Suprapubic skin (tissue), 4 donors: Measurements from ENCODE around the gene TOR2A. TPM values are rescaled to one million over a fixed set of nuclear protein-coding genes. Genes with fewer than 3 reads are reported as not detected.

Experiments
- DNase-seq, 2 donors: peaks; one replicate each; pipeline ENCODE4 v3.0.0-alpha.2; 2019; ENCODE audit warnings: low spot score in 2 of 2
- H3K27ac ChIP-seq: fragments of 200-600 bp; sonication (generic); one replicate; pipeline ENCODE4 v1.5.1; 2019
- H3K27me3 ChIP-seq: fragments of 200-600 bp; sonication (generic); one replicate; pipeline ENCODE4 v1.5.1; 2019
- H3K36me3 ChIP-seq: fragments of 200-600 bp; sonication (generic); one replicate; pipeline ENCODE4 v1.5.1; 2019
- H3K4me1 ChIP-seq: fragments of 200-600 bp; sonication (generic); one replicate; pipeline ENCODE4 v1.5.1; 2019
- H3K4me3 ChIP-seq: fragments of 200-600 bp; sonication (generic); one replicate; pipeline ENCODE4 v1.5.1; 2019; ENCODE audit warnings: mild to moderate bottlenecking
- H3K9me3 ChIP-seq: fragments of 200-600 bp; sonication (generic); one replicate; pipeline ENCODE4 v1.5.1; 2019
- EP300 ChIP-seq: sonication (generic); formaldehyde crosslinking; IDR thresholded peaks from one replicate; pipeline ENCODE4 v1.6.1; 2017; ENCODE audit warnings: antibody characterized with exemption
- POLR2A ChIP-seq, 2 donors: fragments of 450-650 bp; IDR thresholded peaks; one replicate each; pipeline ENCODE4 v1.6.1; 2017; ENCODE audit warnings: antibody characterized with exemption in 2 of 2, mild to moderate bottlenecking in 2 of 2, moderate library complexity in 2 of 2
- POLR2AphosphoS5 ChIP-seq, 3 donors: sonication (generic); formaldehyde crosslinking; IDR thresholded peaks; one replicate each; pipeline ENCODE4 v1.6.1; 2017; ENCODE audit warnings: antibody characterized with exemption in 3 of 3
- WGBS: methylation state at CpG from one replicate; pipeline ENCODE4 v1.1.5; 2018; 5-methylcytosine and 5-hydroxymethylcytosine counted together
- total RNA-seq, 4 donors: library from RNA; depleted of rRNA; stranded (reverse); fragments of >200 nt; gene quantifications; one replicate each; pipeline ENCODE4 v1.1.0, GENCODE V29; 2016
- TF ChIP-seq, protein P1 (sequence below), 2 donors: fragments of 200-600 bp in 1 of 2; fragments of 450-650 bp in 1 of 2; sonication (generic) in 1 of 2; IDR thresholded peaks; one replicate each; pipeline ENCODE4 v1.5.1; 2016 to 2019; ENCODE audit warnings: antibody characterized with exemption in 2 of 2, mild to moderate bottlenecking in 1 of 2, moderate library complexity in 1 of 2

Gene TOR2A
- total RNA-seq, 4 donors from 2014 or later: 16.1 to 24.3 (median 19.3) TPM

DNA sequence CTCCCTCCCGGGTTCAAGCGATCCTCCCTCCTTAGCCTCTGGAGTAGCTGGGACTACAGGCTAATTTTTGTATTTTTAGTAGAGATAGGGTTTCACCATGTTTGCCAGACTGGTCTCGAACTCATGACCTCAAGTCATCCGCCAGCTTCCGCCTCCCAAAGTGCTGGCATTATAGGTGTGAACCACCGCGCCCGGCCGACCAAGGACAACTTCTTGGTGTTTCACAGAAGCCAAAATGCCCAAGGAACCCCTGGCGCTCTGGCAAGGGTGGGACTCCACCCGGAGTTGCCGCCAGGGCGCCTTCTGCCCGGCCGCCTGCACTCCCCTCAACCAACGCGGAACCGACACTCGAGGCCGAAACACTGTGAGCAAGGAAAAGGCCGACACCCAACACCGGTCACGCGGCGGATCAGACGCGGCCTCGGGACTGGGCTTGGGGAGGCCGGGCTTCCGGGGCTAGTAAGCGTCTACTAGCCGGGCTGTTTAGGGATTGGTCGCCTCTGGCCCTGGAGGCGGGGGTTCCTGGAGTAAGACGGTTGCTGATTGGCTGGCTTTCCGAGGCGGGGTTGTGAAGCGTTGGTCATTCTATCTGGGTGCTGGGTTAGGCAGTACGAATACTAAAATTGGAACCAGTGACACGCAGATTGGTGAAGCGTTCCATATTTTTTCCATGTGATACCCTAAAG is 36.0 kb downstream of the TOR2A start:
- Histone ChIP-seq H3K27ac (peak overlapping the region; percentile 90), H3K4me3 (peak overlapping the region; percentile 38), H3K27me3 (no peaks in the 10 kb centered on the region), H3K9me3 (no peaks in the 10 kb centered on the region), H3K4me1 (peaks cover 28% of the 10 kb centered on the region), H3K36me3 (no peaks in the 10 kb centered on the region)
- TF ChIP-seq, protein P1, sequence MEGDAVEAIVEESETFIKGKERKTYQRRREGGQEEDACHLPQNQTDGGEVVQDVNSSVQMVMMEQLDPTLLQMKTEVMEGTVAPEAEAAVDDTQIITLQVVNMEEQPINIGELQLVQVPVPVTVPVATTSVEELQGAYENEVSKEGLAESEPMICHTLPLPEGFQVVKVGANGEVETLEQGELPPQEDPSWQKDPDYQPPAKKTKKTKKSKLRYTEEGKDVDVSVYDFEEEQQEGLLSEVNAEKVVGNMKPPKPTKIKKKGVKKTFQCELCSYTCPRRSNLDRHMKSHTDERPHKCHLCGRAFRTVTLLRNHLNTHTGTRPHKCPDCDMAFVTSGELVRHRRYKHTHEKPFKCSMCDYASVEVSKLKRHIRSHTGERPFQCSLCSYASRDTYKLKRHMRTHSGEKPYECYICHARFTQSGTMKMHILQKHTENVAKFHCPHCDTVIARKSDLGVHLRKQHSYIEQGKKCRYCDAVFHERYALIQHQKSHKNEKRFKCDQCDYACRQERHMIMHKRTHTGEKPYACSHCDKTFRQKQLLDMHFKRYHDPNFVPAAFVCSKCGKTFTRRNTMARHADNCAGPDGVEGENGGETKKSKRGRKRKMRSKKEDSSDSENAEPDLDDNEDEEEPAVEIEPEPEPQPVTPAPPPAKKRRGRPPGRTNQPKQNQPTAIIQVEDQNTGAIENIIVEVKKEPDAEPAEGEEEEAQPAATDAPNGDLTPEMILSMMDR (IDR thresholded peaks at IDR 0.05): peak in 1 of 2 donors; percentile 41
- TF ChIP-seq POLR2AphosphoS5 (IDR thresholded peaks at IDR 0.05): peak in 2 of 3 donors; percentile 42 to 76
- TF ChIP-seq POLR2A (IDR thresholded peaks at IDR 0.05): peak in 1 of 2 donors; percentile 13
- no peak for TF ChIP-seq EP300
- DNase-seq: peak; percentile 99
- 13% methylated on average over 38 of the region's 41 CpGs for WGBS

DNA sequence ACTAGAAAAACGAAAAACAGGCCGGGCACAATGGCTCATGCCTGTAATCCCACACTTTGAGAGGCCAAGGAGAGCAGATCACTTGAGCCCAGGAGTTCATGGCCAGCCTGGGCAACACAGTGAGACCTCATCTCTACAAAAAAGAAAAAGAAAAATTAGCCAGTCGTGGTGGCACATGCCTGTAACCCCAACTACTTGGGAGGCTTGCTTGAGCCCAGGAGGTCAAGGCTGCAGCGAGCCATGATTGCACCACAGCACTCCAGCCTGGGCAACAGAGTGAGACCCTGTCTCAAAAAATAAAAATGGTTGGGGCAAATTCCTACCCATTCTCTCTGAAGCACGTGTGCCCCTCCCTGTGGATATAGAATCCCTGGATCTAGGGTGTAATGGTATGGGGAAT is 36.7 kb downstream of the TOR2A start:
- H3K4me1 ChIP-seq: peaks cover 28% of the 10 kb centered on the region
- H3K9me3 ChIP-seq: no peaks in the 10 kb centered on the region
- H3K27me3 ChIP-seq: no peaks in the 10 kb centered on the region
- DNase-seq: no peak
- peaks cover 4% of the 10 kb centered on the region for H3K36me3 ChIP-seq
- TF ChIP-seq POLR2A (IDR thresholded peaks at IDR 0.05) (no peak), POLR2AphosphoS5 (IDR thresholded peaks at IDR 0.05) (no peak), EP300 (no peak)
- TF ChIP-seq, protein P1 (IDR thresholded peaks at IDR 0.05): no peak
- H3K4me3 ChIP-seq: no peak overlapping the region
- no peak overlapping the region for H3K27ac ChIP-seq
- 91% methylated on average over 5 of the region's 5 CpGs for WGBS

DNA sequence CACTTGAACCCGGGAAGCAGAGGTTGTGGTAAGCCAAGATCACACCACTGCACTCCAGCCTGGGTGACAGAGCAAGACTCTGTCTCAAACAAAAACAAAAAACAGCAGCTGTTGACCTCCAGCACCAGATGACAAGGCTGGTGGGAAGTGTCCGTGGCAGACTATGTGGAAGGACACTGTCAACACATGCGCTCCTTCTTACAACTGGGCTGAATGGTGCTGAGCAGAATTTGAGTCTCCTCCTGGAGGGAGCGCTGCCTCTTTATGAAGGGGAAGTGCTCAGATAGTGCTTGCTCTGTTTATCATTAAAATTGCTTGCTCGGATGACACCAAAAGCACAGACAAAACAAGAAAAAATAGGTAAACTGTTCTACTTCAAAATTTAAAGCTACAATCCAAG is 37.5 kb downstream of the TOR2A start:
- WGBS: 63% methylated on average over 5 of the region's 5 CpGs
- H3K4me1 ChIP-seq: peaks cover 28% of the 10 kb centered on the region
- H3K9me3 ChIP-seq: no peaks in the 10 kb centered on the region
- H3K36me3 ChIP-seq: peaks cover 8% of the 10 kb centered on the region
- no peak overlapping the region for H3K27ac ChIP-seq
- no peaks in the 10 kb centered on the region for H3K27me3 ChIP-seq
- TF ChIP-seq, protein P1 (IDR thresholded peaks at IDR 0.05): no peak
- TF ChIP-seq POLR2A (IDR thresholded peaks at IDR 0.05): no peak
- TF ChIP-seq POLR2AphosphoS5 (IDR thresholded peaks at IDR 0.05): no peak
- TF ChIP-seq EP300: no peak
- no peak for DNase-seq
- no peak overlapping the region for H3K4me3 ChIP-seq

DNA sequence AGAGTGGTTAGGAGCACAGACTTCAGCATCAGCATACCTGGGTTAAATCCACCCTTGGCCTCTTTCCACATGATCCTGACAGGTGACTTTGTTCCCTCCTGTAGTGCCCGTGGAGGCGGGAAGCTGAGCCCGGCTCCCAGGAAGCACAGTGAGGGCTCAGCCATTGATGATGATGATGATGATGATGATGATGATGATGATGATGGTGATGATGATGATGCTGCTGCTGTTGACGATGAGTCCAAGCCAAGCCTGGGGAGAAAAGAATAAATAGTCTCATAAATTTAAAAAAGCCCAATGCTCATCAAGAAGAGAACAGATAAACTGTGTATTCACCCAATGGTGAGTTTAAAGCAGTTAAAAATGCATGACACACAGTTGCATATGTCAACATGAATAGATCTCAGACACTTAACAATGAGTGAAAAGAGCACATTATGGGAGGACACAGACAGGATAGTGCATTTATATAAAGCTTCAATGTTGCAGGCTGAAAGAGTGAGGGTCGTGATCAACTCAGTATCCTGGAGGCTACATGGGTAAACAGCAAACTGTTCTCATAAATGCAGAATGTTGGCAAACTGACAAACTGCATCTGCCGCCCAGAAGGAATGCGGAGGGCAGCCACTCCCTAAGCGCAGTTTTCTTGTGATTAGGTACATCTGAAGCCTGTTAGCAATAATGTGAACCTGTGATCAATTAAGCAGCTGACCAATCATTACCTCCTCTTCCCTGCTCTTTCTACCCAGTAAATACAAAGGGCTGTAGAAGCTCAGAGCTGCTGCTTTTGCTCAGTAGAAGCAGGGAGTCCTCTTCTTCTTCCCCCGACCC is 40.0 kb downstream of the TOR2A start:
- Histone ChIP-seq H3K4me3 (no peak overlapping the region), H3K36me3 (peaks cover 24% of the 10 kb centered on the region), H3K4me1 (peaks cover 25% of the 10 kb centered on the region), H3K27ac (peak overlapping the region; percentile 2), H3K9me3 (no peaks in the 10 kb centered on the region), H3K27me3 (no peaks in the 10 kb centered on the region)
- no peak for TF ChIP-seq EP300
- TF ChIP-seq POLR2AphosphoS5 (IDR thresholded peaks at IDR 0.05): no peak
- TF ChIP-seq, protein P1 (IDR thresholded peaks at IDR 0.05): no peak
- no peak for TF ChIP-seq POLR2A (IDR thresholded peaks at IDR 0.05)
- 48% methylated on average over 9 of the region's 9 CpGs for WGBS
- DNase-seq: no peak

DNA sequence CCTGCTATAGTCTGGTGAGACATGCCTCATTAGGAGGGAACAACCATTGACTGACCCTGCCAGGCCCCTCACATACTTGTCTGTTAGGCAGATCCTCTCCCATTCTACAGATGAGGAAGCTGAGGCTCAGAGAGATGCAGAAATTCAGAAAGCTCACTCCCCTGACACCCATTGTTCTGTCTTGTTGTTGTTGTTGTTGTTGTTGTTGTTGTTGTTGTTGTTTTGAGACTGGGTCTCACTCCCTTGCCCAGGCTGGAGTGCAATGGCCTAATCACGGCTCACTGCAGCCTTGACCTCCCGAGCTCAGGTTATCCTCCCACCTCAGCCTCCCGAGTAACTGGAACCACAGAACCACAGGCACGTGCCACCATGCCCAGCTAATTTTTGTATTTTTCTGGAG is 41.4 kb downstream of the TOR2A start:
- Histone ChIP-seq H3K4me1 (peaks cover 11% of the 10 kb centered on the region), H3K36me3 (peaks cover 36% of the 10 kb centered on the region), H3K4me3 (no peak overlapping the region), H3K9me3 (no peaks in the 10 kb centered on the region), H3K27me3 (no peaks in the 10 kb centered on the region), H3K27ac (no peak overlapping the region)
- no peak for DNase-seq
- TF ChIP-seq, protein P1 (IDR thresholded peaks at IDR 0.05): no peak
- TF ChIP-seq EP300: no peak
- TF ChIP-seq POLR2AphosphoS5 (IDR thresholded peaks at IDR 0.05): no peak
- TF ChIP-seq POLR2A (IDR thresholded peaks at IDR 0.05): no peak
- 96% methylated on average over 4 of the region's 4 CpGs for WGBS
